HFF-Myc (cell line): ENCODE results near the gene APOM.

Experiments used
- DNase-seq: peaks from one replicate; pipeline ENCODE4 v3.0.0-alpha.2; 2011; ENCODE audit warnings: low read depth; ENCODE audit errors: extremely low read depth
- H3K4me3 ChIP-seq: replicated peaks from 2 replicates; pipeline ENCODE4 v1.5.1; 2011; ENCODE audit warnings: low read depth, mild to moderate bottlenecking, control low read depth, low read length
- TF ChIP-seq, protein P1 (sequence below): IDR thresholded peaks from 2 replicates; pipeline ENCODE4 v1.5.1; 2012; ENCODE audit warnings: mild to moderate bottlenecking, low read depth, low read length, control low read depth; ENCODE audit errors: missing control alignments

APOM gene

DNA sequence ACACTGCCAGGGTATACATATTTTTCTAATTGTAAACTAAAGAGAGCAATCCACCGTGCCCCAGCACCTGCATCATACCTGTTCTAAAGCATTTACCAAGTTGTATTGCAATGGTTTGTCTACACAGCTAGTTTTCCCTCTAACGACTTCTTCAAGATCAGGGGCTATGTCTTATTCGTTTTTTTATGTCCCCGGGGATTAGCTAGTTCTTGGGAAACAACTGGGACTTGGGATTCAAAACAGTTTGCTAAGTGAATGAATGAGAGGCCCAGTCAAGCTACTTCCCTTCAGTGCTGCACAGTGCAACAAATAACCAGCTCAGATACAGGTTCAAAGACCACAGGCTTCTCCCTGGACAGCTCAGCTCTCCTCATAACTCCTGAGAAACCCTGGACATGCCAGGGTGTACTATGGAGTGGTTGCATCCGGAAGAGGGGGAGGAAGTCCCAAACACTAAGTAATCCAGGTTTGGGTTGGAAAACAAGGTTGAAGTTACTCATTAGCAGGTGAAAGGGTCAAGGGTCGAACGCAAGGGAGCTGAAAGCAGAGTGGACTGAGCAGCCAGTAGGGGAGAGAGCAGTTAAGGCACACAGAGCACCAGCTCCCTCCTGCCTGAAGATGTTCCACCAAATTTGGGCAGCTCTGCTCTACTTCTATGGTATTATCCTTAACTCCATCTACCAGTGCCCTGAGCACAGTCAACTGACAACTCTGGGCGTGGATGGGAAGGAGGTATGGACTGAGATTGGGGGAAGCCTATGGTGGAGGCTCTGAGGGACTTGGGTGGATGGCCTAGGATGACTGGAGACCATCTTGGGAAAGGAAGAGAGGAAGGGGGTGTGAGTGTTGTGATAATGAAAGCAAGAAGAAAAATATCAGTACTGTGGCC lies at the start of gene APOM:
TSS of gene APOM (plus strand) at position 546 of the 889 bp plus-strand sequence. CDS start at position 619, 73 bp downstream.
- DNase-seq: no peak
- TF ChIP-seq, protein P1, sequence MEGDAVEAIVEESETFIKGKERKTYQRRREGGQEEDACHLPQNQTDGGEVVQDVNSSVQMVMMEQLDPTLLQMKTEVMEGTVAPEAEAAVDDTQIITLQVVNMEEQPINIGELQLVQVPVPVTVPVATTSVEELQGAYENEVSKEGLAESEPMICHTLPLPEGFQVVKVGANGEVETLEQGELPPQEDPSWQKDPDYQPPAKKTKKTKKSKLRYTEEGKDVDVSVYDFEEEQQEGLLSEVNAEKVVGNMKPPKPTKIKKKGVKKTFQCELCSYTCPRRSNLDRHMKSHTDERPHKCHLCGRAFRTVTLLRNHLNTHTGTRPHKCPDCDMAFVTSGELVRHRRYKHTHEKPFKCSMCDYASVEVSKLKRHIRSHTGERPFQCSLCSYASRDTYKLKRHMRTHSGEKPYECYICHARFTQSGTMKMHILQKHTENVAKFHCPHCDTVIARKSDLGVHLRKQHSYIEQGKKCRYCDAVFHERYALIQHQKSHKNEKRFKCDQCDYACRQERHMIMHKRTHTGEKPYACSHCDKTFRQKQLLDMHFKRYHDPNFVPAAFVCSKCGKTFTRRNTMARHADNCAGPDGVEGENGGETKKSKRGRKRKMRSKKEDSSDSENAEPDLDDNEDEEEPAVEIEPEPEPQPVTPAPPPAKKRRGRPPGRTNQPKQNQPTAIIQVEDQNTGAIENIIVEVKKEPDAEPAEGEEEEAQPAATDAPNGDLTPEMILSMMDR: no peak
- no peak within 1 kb of the TSS for H3K4me3 ChIP-seq

DNA sequence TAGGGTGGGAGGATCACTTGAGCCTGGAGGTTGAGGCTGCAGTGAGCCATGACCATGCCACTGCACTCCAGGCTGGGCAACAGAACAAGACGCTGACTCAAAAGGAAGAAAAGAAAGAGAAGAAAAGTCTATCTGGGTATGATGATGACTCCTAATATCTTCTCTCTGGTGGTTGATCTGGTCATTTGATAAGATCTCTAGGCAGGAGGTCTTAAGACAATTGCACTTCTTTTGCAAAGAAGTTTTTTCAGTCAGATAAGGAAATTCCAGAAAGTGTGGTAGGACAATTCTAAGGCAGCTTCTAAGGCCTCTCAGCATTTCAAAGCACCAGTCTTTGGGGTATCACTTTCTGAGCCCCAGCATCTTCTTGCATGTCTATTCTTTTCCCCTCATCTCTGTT lies 48.4 kb upstream of the APOM start:
- no peak overlapping the region for H3K4me3 ChIP-seq
- no peak for DNase-seq
- TF ChIP-seq, protein P1: no peak

GRCh38 chr6:31609519-31610406 lies 45.9 kb upstream of the APOM start:
- TF ChIP-seq, protein P1: no peak
- H3K4me3 ChIP-seq: no peak overlapping the region
- DNase-seq: no peak

GRCh38 chr6:31610968-31611367 lies 44.7 kb upstream of the APOM start:
- no peak for DNase-seq
- no peak overlapping the region for H3K4me3 ChIP-seq
- TF ChIP-seq, protein P1: no peak

GRCh38 chr6:31614075-31614619 lies 41.5 kb upstream of the APOM start:
- TF ChIP-seq, protein P1: no peak
- DNase-seq: no peak
- H3K4me3 ChIP-seq: no peak overlapping the region

- no peak for DNase-seq
- TF ChIP-seq, protein P1: no peak
- H3K4me3 ChIP-seq: no peak within 1 kb of the TSS
Observed at GRCh38 chr6:31614684-31615578, 40.8 kb upstream of the APOM start, which contains the start of gene AIF1. Gene AIF1, plus strand, starts transcription at chr6:31615234. Its CDS starts 96 bp downstream, at chr6:31615330.
